GM23338 (cell line): ENCODE data around the gene IL6ST.

ENCODE experiments used
- CREB1 ChIP-seq: fragments of 250-450 bp; sonication (Bioruptor Pico); IDR thresholded peaks from 2 replicates; pipeline ENCODE4 v1.5.0; 2020; ENCODE audit warnings: low read depth, mild to moderate bottlenecking, moderate library complexity
- CTCF ChIP-seq, 2 experiments: fragments of 200-600 bp in 1 of 2; sonication (generic) in 1 of 2; conservative IDR thresholded peaks; 2 replicates each; pipeline versions ENCODE4 v1.5.1 to v1.6.1; 2016 to 2017; ENCODE audit warnings: antibody characterized with exemption in 2 of 2, low read depth in 2 of 2, mild to moderate bottlenecking in 2 of 2, moderate library complexity in 1 of 2
- EZH2 ChIP-seq: fragments of 200-600 bp; sonication (generic); IDR thresholded peaks from one replicate; pipeline ENCODE4 v1.8.0; 2017; ENCODE audit warnings: antibody characterized with exemption, mild to moderate bottlenecking, low read depth; ENCODE audit not compliant: unreplicated experiment
- EZH2phosphoT487 ChIP-seq: fragments of 200-600 bp; sonication (generic); IDR thresholded peaks from one replicate; pipeline ENCODE4 v1.8.1; 2018; ENCODE audit warnings: antibody characterized with exemption; ENCODE audit not compliant: unreplicated experiment
- NANOG ChIP-seq: IDR thresholded peaks from 2 replicates; pipeline ENCODE4 v1.6.1; 2016; ENCODE audit warnings: antibody characterized with exemption, borderline replicate concordance
- POLR2AphosphoS5 ChIP-seq: IDR thresholded peaks from 2 replicates; pipeline ENCODE4 v1.6.1; 2016; ENCODE audit warnings: antibody characterized with exemption, low read depth
- STAT1 ChIP-seq: IDR thresholded peaks from one replicate; pipeline ENCODE4 v1.6.1; 2016; ENCODE audit warnings: antibody characterized with exemption; ENCODE audit not compliant: unreplicated experiment

DNA sequence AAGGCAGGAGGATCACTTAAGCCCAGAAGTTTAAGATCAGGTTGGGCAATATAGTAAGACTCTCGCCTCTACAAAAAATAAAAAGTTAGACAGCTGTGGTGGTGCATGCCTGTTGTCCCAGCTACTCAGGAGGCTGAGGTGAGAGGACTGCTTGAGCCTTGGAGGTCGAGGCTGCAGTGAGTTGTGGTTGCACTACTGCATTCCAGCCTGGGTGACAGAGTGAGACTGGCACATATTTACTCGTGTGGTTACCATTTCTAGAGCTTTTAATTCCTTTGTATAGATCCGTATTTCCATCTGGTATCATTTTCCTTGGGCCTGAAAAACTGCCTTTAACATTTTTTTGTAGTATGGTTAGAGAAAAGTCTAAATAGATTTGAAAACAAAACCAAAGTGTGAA, 7.8 kb downstream of the IL6ST start:
- TF ChIP-seq EZH2phosphoT487 = no peak
- no peak for TF ChIP-seq CTCF (conservative IDR thresholded peaks at IDR 0.05; ENCODE audit: low read depth in 2 of 2)
- TF ChIP-seq EZH2 = no peak
- TF ChIP-seq POLR2AphosphoS5 = no peak
- no peak for TF ChIP-seq NANOG
- no peak for TF ChIP-seq STAT1
- no peak for TF ChIP-seq CREB1 (CRISPR knock-in tag)
